ENCODE results near the gene TSR2.

TSR2 gene, protein sequence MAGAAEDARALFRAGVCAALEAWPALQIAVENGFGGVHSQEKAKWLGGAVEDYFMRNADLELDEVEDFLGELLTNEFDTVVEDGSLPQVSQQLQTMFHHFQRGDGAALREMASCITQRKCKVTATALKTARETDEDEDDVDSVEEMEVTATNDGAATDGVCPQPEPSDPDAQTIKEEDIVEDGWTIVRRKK

DNA sequence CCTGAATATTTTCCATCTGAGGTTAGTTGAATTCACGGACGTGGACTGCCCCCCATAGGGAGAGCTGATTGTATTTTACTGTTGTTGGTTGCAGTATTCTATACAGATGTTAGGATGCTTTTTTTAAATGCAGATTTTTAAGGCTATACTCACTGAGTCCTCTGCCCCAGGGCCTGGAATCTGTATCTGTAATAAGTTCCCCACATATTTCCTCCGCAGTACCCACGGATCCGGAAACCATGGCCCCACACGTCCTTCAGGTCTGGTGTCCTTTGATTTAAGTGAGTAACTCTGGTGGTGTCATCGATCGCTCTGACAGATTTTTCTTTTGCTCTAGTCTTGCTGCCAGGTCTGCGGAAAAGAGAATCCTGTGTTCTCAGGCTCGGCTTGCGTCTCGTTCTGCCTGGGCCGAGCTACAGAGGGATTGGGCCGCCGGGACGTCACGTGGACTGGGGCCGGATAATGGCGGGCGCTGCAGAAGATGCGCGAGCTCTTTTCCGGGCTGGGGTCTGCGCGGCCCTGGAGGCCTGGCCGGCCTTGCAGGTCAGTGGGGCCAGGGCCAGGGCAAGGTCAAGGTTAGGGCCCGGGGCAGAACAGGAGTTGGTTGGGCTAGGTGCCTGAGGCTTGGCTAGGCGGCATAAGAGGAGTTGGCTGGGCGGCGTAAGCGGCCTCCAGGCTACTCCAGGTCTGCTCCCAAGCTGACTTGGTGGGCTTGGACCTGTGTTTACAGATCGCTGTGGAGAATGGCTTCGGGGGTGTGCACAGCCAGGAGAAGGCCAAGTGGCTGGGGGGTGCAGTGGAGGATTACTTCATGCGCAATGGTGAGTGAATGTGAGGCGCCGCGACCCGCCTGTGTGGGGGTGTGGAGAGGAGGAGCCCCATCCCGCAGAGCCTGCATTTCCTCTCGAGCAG is at the start of gene TSR2:
Gene TSR2 (plus strand): TSS at position 445 of the 912 bp plus-strand sequence. CDS start 18 bp downstream, at position 463.
- peak; percentile 88 for DNase-seq

DNA sequence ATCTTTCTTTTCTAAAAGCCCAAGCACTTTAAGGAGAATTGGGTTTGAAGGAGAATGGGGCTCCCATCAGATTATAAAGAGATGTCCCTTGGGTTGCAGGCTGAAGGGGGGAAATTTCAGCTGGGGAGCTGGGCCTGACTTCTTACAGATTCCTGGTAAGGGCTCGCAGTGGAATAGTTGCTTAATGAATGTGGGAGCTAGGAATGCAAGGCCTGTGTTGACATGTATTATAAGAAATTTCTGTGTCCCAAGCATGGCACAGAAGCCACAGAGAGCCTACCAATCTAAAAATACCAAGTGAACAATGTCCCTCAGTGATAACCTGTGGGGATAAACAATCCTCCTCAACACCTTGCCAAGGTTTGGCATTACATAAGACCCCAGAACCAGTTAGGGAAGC is 43.1 kb upstream of the TSR2 start:
- no peak for DNase-seq

DNA sequence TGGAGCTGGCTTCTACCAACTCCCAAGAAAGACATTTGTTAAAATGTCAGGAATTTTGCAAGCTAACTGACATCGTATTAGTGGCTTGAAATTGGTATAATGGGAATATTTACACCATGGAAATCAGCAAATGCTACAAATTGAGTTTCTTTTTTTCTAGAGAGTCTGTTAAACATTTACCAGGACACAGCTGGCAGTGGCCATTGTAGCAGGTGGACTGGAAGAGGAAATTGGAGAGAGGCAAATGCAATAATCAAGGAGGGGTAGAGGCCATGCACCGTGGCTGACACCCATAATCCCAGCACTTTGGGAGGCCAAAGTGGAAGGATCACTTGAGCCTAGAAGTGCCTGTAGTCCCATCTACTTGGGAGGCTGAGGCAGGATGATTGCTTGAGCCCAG is 32.9 kb upstream of the TSR2 start:
- no peak for DNase-seq

DNA sequence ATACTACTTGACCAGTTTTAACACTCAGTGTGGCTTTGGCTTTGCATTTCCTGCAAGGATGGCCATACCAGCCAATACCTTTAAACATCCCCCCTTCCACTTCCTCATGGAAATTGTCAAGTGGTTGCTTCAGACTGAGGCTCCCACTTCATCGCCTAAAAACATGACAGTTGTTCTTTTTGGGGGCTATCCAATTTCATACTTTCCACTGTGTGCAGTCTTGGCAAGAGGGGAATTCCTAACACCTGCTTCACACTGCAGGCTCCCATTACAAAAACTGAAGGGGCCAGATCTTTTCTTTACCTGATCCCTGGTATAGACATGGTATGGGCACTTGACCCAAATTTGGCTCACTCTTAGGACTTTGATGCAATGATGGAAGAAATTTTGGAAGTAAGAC is 28.5 kb upstream of the TSR2 start:
- peak; percentile 15 for DNase-seq

DNA sequence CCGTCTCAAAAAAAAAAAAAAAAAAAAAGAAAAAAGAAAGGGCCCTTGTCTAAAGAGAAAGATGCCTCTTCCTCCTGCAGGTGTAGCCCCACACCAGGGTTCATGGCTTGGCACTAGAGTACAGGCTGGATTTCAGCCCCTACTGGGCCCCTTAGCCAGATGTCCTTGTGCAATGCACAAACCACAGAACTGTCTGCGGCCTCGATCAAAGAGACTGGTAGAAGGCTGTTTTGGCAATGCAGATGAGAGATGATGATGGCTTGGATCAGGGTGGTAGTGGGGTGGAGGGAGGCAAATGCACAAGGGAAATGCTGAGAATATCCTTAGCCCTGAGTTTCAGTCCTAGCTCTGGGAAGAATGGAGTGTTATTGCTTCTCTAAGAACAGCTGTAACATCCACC is 26.5 kb upstream of the TSR2 start:
- no peak for DNase-seq

DNA sequence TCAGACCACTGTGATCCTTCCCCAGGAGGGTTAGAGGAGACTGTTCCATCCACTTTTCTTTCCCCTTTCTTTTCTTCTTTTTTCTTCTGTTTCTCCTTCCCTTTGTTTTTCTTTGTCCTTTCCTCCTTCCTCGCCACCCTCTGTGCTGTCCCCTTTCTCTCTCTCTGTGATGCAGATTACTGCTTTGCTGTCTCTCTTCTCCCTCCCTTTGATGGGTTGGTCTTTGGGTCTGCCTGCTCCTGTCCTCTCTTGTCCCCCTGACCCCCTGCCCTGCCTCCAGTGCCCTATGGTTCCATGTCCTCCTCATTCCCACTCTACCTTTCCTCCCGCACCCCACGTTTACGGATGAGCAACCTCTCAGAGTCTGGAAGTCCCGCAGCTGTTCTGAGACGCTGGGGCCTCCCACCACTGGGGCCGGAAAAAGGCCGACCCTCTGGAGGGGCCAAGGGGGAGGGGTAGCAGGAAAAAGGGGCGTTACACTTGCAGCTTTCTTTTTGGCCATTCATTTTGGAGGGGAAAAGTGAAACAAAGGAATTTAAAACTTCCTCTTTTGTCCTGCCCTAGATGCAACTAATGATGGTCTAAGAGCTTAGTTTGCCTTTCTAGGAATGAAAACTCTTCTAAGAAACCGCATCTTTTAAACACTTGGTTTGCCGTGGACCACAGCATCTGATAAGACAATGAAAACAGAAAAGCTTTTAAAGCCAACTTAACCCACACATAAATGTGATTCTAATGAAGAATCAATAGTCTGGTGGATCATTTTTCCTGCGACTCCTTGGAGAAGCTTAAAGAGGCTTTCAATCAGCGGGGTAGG is 24.5 kb upstream of the TSR2 start:
- DNase-seq: no peak

DNA sequence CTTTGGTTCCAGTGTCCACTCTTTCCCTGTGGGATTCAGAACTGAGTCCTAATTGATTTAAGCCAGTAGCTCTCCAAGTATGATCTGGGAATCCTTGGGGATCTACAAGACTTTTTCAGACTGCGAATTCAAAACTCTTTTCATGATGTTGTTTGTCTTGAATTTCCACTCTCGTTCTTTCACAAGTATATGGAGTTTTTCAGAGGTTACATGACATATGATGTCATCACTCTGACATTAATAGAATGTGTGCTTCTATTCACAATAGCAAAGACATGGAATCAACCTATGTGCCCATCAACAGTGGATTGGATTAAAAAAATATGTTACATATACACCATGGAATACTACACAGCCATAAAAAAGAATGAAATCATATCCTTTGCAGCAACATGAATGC is 23.2 kb upstream of the TSR2 start:
- DNase-seq: no peak

DNA sequence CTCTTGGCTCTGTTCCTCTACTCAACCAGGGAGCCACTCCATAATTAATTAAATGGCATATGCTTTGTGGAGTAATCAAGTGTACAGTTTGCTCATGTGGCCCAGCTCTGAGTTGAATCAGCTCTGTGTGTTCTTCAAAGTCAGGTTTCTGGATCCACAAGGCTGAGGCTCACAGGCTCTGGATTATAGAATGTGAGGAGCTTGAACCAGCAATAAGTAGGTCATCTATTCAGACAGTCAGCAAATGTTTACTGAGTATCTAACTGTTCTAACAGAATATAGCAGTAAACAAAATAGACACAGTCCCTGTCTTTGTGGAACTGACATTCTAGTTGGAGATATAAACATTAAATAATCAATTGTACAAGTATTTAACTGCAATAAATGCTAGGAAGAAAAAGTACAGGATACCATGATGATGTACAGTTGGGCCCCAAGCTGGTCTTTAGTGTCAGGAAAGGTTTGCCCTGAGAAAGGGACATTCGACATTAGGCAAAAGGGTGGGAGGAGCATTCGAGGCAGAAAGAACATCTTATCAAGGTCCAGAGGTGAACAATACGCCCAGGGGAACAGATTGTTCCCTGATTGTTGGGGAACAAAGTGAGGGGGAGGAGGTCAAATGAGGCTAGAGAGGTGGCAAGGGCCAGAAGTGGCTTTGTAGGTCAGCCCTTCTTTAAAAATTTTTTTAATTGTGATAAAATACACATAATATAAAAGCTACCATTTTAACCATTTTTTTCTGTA is 20.5 kb upstream of the TSR2 start:
- no peak for DNase-seq

DNA sequence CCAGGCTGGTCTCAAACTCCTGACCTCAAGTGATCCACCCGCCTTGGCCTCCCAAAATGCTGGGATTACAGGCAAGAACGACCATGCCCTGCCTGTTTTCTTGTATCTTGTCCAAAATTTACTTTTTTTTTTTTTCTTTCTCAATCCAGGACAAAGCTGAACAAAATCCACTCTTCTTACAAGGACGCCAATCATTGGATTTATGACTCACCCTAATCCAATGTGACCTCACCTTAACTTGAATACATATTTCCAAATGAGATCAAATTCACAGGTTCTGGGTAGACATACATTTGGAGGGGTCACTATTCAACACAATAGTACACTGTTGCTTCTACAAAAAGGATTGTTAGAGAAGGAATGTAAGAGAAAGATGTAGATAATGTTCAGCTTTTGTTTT is 18.0 kb upstream of the TSR2 start:
- no peak for DNase-seq

DNA sequence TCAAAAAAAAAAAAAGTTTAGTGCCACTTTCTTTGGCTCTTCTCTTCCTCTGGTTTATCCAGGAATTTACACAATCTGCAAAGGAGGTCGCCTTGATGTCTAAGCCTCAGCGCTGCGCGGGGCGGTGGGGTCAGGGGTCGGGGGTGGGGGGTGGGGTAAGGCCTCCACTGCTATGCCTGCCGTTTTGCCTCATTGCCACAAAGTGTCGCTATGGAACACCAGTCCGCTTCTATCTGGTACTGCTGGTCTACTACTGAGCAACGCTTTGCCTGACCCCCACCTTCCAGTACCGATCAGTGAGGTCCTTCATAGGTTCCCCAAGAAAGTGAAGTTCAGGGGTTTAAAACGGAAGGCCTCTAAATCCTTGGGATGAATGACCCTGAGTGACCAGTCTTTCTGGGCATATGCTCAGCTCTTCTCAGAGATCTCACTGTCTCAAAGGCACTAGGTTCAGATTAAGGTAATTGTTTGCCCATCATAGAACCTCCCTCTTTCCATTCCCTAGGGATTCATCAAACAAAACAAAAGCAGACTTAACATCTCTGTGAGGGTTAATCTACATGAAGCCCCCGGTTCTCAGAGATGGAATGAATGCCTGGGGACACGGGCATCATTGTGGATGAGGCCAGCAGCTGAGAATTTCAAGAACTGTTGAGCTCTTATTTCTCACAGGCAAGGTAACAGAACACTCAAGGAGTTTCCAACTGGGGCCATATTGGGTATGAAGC is 16.9 kb upstream of the TSR2 start:
- DNase-seq: no peak

DNA sequence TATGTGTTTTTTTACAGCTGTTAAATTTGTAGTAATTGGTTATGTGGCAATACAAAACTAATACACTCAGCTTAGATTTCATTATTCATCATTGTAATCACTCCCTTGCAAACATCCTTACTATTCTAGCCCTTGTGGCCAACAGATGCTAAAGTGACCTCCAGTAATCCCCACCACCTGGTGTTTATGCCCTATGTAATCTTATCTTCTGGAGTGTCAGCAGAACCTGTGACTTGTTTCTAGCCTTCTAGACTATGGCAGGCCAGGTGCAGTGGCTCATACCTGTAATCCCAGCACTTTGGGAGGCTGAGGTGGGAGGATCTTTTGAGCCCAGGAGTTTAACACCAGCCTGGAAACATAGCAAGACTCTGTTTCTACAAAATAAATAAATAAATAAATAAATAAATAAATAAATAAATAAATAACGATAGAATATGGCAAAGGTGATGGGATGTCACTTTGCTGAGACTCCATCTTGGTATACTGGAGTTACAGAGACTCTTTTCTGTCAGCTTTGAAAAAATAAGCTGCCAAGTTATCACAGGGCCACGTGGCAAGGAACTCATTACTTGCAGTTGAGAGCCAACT is 12.3 kb upstream of the TSR2 start:
- no peak for DNase-seq

DNA sequence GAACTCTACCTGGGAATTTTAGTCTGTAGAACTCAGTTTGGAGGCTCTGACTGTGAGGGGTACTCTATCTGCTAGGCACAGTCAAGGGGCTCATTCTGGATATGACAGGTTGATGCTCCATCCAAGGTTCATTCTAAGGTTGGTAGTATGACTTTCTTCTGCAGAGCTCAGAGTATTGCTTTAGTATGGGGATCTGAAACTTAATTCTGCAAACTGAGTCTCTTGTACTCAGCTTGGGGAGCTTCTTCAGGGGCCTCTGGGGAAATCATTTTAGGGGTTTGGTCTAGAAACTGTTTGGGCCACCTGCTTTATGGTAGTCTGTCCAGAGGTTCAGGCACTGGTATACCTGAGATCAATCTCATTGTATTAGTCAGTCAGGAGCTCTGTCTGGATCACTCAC is 9.7 kb upstream of the TSR2 start:
- no peak for DNase-seq

DNA sequence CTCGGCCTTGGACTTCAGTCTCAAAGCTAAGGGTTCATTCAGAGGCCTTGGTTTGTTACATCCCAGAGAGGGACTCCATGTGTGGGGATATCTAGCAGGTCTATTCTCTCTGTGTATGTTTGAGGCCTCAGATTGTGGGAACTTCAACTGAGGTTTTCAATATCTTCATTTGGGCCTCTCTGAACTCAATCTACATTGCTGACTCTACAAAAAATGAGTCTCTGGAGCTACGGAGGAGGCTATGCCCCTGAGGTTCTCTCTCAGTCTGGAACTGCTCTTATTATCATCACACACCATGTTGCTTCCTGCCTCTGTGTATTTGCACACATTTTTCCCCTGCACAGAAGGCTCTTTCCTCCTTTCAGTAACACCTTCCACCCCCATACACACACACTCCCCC is 5.1 kb upstream of the TSR2 start:
- DNase-seq: no peak

DNA sequence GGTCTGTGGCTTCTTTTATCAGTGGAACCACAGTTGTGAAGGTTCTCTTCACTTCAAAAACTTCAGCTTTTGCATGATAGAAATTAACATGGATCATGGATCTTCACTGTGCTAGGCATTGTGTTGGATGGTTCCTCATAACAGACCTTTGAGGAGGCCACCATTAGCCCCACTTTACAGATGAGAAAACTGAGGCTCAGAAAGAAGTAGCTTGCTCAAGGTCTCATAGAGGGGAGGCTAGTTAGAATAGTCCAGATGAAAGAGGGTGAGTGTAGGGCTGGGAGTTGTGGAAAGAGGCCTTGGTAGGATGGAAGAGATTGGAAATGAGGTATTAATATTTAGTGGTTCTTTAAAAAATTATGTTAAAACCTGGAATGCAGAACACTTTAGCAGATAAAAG is 2.6 kb downstream of the TSR2 start:
- no peak for DNase-seq

DNA sequence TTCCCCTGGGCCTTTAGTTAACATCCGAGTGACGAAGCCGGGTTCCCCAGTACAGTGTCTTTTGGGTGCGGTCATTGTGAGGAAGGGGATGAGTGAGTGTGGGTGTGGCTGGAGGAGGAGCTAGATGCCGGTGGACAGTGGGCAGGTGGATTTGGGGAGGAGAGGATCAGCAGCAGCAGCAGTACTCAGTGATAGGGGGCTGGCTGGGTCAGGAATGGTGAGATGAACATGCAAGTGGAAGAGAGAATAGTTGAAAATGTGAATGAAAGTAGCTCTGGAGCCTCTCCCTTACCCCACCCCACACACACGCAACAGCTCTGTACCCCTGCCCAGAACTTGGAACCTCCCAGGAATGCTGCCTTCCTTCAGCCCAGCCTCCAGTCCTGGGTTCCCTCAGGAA is 4.5 kb downstream of the TSR2 start:
- DNase-seq: no peak

DNA sequence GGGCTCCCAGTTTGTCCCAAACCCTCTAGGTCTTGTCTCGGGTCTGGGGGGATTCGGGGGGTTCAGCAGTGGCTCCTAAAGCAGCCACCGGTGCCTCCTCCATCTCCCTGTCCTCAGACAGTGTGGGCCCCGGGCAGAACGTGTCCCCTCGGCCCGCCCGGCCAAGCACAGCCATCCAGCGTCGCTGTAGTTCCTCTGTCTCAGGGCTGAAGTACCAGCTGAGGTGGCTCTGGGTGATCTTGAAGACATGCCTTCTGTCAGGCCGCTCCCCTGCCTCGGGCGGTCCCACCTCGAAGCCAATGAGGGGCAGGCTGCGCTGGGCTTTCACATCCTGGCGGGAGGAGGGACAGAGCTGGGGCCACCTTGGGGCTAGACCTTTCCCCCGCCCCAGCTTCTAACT is 5.9 kb downstream of the TSR2 start:
- no peak for DNase-seq

DNA sequence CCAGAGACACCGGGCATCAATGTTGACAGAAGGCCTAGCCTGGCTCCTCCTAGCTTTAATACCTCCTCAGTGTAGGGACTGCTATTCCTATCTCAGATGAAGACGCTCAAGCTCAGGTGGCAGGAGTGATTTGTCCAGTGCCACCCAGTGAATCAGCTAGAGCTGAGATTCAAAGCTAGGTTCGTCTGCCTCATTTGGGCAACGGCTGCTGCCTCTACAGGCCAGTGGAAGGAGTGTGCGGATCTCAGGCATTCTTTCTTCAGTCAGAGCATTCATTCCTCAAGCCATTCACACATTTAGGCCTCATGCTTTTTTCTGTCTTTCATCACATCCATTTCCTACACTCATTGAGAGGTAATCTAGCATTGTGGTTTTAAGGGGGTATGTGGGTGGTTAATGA is 7.3 kb downstream of the TSR2 start:
- DNase-seq: no peak

DNA sequence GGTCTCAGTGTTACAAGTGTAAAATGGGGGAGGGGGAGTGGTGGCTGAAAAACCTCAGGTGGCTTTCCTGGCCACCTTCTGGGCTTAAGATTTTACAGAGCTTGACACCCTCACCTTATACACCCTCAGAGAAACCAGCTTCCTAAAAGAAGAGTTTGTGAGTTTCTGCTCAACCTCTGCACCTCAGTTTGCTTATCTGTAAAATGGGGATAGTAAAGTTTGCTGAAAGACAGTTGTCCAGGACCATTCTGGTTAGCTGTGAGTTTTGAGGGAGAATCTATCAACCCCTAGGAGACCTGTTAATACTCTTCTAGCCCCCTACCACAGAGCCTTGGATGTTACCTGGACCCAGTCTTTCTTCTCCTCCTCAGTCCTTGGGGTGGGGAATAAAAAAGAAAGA is 9.7 kb downstream of the TSR2 start:
- DNase-seq: no peak

DNA sequence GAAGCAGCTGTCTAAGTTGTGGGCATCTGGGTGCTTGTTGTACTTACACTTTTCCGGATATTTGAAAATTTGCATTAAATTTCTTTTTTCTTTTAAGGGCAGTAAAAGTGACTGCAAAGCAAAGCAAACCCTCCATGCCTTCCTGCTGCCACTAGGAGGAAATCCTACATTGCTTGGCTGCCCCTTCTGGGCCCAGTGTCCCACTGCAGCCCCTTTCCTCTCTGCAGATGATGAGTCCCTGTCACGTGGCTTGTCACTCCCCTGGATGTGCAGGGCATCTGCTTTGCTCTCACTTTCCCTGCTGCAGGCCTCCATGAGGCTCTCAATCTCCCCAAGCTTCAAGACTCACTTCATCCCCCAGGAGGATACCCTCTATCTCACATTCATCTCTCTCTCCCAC is 12.7 kb downstream of the TSR2 start:
- DNase-seq: peak; percentile 23

DNA sequence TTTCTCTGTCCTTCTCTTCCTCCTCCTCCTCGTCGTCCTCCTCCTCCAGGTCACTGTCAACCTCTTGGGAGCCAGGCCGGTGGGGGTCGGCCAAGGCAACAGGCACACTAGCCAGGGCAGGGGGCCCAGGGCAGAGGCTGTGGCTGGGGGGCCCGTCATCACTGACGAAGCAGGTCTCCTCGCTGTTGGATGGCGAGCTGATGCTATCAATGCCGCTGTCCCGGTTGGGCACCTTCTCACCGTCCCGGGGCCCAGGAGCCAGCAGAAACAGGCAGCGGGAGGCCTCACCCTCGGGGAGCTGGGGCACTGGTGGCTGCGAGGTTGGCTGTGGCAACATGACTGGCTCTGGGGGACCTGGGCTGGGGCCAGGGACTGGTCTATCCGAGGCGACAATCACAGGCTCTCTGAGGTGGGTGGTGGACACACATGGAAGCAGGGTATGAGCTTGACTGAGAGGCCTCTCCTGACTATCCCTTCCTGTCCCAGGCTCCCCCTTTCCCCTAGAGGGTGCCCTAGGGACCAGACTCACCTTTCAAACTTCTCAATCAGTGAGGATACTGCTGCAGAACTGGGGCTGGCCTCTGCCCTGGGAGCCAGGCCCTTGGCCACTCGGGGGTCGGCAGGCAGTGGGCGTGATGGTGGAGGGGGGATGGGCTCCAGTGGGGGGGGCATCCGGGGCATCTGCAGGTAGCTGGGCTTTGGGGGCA is 30.0 kb downstream of the TSR2 start:
- no peak for DNase-seq
